GM21786 (cell line): ENCODE results near the gene RAMP1.

Source experiments
- ATAC-seq: cut with Tn5 transposase; IDR thresholded peaks from one replicate; pipeline ENCODE4 v1.9.1; 2021; ENCODE audit not compliant: unreplicated experiment

The RAMP1 gene

GRCh38 chr2:237894396-237894979 is 35.1 kb downstream of the RAMP1 start:
- no peak for ATAC-seq

DNA sequence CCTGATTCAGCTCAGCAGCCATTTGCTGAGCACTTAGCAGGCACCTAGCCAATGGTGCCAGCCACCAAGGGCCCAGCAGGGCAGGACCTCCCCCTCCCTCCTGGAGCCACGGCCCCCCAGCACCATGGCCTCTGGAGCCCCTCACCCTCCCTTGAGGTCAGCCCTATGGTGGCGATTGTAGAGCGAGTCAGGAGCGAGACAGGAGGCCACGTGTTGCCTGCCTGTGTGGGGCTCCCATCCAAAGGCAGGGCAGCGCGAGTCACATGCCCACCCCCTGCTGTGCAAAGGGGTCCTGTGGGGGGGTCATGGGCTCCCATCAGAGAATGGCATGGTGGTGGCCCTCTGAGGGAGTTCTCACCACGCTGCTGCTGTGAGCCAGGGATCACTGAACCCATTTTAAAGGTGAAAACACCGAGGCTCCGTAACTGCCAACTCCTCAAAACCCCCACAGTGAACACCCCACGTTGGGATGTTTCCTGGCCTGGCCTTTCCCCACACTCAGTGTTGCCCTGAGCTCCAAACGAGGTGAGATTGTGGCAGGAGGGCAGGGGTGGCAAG is 35.6 kb downstream of the RAMP1 start:
- ATAC-seq = no peak

DNA sequence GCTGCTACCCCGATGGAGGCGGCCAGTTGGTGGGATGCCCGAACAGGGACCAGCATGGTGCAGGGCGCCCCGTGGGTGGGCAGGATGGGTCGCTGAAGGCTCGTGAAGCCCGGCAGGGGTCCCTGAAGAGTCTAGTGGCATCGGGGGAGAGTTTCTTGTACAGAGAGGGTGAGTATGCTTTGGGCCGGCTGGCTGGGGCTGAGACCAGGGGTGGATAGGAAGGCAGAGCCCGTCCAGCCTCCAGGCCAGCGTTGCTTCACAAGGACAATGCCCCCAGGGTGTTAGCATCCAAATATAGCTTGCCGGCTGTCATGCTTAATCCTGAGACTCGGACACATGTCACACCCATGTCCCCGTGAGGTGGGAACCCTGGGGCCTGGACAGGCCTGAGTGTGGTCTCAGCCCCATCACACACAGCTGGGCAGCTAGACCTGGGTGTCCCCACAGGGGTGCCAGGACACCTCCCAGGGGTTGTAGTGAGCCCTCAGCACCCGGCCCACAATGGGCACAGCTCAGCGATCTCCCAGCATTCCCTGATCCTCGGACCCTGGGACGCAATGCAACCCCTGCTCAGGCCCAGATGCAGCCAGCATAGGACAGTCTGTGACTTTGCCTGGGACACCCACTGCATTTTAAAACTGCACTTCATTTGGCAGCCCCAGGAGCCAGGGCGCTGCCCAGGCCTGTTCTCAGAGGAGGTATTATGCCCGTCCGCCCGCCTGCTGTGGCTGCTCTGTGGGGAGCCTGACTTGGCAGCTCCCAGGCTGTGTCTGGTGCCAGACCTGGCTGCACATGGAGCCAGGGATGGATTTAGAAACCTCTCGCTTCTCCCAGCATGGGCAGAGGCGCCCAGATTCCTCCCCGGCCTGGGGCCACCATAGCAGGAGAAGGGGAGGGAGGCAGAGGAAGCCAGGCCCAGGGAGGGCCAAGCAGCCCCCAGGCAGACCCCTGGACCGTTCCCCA is 36.4 kb downstream of the RAMP1 start:
- no peak for ATAC-seq

DNA sequence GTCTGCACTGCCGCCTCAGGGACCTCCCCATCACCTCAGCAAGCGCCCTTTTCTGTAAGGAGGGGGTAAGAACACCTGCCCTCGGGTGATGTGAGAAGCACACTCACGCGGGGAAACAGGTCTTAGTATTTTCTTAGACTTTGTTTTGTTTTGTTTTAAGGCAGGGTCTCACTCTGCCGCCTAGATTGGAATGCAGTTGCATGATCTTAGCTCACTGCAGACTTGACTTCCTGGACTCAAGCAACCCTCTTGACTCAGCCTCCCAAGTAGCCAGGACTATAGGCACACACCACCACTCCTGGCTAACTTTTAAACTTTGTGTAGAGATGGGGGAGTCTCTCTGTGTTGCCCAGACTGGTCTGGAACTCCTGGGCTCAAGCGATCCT is 37.1 kb downstream of the RAMP1 start:
- ATAC-seq = no peak

- ATAC-seq = no peak
Measured at GRCh38 chr2:237896956-237897355, 37.5 kb downstream of the RAMP1 start.

- ATAC-seq = no peak
Measured at GRCh38 chr2:237898057-237898414, 38.6 kb downstream of the RAMP1 start.

DNA sequence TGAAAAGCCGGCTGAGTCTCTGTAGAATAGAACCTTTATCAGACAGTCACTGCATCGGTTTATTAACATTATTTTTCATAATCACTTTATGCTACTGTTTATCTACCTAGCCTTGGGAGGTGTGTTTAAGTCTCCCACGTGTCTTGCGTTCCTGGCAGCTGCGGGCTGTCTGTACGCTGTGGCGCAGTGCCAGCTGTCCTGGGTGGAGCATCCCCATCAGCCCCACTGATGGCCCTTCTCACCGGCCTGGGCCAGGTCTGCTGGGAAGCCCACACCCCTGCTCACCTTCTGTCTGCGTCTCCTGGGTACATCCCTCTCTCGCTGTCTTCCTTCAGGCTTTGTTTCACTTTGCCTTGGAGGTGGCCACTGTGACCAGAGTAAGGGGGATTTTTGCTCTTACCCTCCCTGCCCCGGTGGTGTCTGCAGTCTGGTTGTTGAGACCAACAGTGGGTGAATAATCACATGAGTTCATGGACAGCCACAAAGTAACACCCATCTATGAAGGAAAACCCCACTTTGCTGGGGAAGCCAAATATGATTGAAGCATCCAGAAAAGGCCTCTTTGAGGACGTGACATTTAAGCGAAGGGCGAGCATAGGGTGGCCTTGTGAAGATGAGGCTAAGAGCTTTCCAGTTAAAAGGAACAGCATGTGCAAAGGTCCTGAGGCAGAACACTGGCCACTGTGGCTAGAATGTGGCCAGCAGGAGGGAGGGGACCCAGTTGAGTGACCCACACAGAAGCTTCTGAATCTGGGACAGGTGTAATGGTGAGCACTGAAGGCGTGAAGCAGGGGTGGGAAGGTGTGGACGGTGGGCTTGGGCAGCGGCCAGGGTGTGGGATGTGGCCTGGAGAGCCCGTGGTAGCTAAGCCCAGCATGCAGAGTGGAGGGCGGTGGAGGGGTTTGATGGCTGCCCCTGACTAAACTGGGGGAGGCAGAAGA is 41.7 kb downstream of the RAMP1 start:
- no peak for ATAC-seq

- no peak for ATAC-seq
Measured at GRCh38 chr2:237901932-237902850, 42.8 kb downstream of the RAMP1 start.

GRCh38 chr2:237904831-237905599 is 45.6 kb downstream of the RAMP1 start:
- ATAC-seq = no peak

GRCh38 chr2:237907144-237907543 is 47.7 kb downstream of the RAMP1 start:
- no peak for ATAC-seq

GRCh38 chr2:237909075-237909695 is 49.8 kb downstream of the RAMP1 start:
- ATAC-seq = no peak

- ATAC-seq = no peak
Measured at GRCh38 chr2:237909801-237910475, 50.5 kb downstream of the RAMP1 start.

DNA sequence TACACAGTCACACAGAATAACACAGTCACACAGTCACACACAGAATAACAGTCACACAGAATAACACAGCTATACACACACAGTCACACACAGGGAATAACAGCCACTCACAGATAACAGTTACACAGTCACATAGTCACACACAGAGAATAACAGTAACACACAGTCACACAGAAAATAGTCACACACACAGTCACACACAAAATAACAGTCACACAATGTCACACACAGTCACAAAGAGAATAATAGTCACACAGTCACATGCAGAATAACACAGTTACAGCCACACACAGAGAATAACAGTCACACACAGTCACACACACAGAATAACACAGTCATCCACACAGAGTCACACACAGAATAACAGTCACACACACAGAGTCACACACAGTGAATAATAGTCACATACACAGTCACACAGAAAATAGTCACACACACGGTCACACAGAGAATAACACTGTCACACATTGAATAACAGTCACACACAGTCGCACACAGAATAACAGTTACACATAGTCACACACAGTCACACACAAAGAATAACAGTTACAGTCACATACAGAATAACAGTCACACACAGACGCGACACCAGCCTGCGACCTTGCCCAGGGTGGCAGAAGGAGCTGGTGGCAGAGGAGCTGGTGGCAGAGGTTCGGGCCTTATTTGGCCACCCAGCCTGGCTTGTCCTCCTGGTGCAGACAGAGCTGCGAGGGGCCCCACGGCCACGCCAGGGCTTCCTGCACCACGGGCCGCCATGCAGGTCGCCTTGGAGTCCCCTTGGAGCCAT is 51.3 kb downstream of the RAMP1 start:
- no peak for ATAC-seq

DNA sequence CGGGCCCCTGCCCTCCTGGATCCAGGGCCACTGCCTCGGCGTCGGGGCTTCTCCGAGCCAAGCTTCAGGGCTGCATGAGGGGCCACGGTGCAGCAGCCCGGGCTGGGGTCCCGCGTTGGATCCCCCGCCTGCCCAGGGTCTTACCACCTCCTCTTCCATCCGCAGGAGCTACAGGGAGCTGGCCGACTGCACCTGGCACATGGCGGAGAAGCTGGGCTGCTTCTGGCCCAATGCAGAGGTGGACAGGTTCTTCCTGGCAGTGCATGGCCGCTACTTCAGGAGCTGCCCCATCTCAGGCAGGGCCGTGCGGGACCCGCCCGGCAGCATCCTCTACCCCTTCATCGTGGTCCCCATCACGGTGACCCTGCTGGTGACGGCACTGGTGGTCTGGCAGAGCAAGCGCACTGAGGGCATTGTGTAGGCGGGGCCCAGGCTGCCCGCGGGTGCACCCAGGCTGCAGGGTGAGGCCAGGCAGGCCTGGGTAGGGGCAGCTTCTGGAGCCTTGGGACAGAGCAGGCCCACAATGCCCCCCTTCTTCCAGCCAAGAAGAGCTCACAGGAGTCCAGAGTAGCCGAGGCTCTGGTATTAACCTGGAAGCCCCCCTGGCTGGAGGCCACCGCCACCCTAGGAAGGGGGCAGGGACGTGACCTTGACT is 52.1 kb downstream of the RAMP1 start:
- ATAC-seq = no peak

GRCh38 chr2:237912271-237913192 is 53.1 kb downstream of the RAMP1 start:
- no peak for ATAC-seq
